ENCODE measurements around the gene KCTD21.

KCTD21 gene

DNA sequence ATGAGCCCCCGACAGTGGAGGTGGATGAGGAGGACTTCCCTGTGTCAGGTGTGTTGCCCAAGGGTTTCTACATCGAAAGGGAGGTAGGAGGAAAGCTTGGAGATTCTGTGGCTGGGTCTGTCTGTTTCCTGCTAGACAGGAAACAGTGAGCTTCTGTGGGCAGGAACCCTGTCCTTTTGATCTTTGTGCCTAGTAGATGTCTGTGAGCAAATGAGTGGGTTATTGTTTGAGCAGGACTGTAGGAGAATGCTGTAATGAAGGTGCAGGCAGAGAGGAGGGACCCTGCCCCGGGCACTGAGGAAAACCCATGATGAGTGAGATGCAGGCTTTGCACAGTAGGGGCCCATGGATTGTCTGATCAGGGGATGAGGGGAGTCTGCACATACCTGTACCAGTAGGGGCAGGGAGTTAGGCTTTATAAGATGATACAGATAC lies 14.3 kb upstream of the KCTD21 start:
- peak in 1 of 3 experiments; percentile 20 for DNase-seq (ENCODE audit: low read depth in 2 of 3, low spot score in 2 of 3)

GRCh38 chr11:78201096-78201818 lies 12.8 kb upstream of the KCTD21 start:
- DNase-seq (ENCODE audit: low read depth in 2 of 3, low spot score in 2 of 3): no peak

DNA sequence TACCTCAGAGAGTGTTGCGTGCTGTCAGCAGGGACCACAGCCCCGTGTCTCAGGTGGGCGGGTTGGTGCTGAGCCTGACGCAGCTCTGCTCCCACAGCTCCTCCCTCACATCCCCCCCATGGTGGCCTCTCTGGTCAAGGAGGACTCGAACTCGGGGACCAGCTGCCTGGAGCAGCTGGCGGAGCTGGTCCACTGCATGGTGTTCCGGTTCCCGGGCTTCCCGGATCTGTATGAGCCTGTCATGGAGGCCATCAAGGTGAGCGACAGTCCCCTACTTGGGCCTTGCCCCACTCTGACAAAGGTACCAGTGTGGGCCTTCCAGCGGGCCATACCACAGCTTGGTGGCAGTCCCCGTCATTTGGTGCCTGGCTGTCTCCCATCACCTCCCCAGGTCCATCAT lies 12.1 kb upstream of the KCTD21 start:
- no peak for DNase-seq (ENCODE audit: low read depth in 2 of 3, low spot score in 2 of 3)

GRCh38 chr11:78200061-78200460 lies 11.6 kb upstream of the KCTD21 start:
- no peak for DNase-seq (ENCODE audit: low read depth in 2 of 3, low spot score in 2 of 3)

DNA sequence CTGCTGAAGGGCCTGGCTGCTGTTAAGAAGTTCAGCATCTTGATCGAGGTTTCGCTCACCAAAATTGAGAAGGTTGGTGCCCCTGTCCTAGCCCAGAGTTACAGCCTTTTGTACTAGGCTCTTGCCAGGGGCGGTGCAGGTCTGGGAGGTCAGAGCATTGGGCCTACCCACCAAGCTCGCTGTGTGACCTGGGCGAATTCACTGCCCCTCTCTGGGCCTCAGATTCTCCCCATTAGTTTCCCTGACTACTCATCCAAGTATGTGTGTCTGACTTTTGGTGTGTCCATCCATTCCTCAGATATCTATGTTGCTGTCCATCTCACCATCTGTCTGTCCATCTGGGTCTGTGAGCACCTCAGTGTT lies 11.2 kb upstream of the KCTD21 start:
- DNase-seq (ENCODE audit: low read depth in 2 of 3, low spot score in 2 of 3): no peak

DNA sequence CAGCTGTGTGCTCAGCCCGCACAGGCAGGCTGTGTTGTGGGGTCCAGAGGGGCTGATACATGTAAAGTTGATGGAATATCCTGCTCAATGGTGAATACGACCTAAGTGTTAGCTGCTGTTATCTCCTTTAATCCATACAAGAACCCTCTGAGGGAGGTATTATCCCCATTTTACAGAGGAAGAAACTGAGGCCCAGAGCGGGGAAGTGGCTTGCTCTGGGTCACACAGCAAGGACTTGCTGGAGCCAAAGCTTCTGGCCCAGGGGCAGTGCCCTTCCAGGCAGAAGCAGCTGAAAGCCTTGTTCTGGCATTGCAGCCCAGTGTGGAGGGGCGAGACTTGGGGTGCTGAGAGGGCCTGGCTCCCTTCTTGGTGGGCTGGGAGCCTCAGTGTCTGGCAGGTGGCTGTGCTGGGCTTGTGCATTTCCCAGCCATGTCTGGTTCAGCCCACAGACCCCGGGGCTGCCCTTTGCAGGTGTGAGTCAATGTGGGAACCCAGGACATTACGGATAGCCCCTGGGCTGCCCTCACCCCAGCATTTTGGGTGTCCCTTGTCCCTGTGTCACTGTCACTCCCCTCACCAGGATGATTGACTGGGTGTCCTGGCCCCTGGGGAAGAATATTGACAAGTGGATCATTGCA lies 10.7 kb upstream of the KCTD21 start:
- DNase-seq (ENCODE audit: low read depth in 2 of 3, low spot score in 2 of 3): no peak

GRCh38 chr11:78197816-78198215 lies 9.4 kb upstream of the KCTD21 start:
- DNase-seq (ENCODE audit: low read depth in 2 of 3, low spot score in 2 of 3): no peak

GRCh38 chr11:78196661-78197091 lies 8.2 kb upstream of the KCTD21 start:
- DNase-seq (ENCODE audit: low read depth in 2 of 3, low spot score in 2 of 3): no peak

GRCh38 chr11:78195917-78196560 lies 7.6 kb upstream of the KCTD21 start:
- no peak for DNase-seq (ENCODE audit: low read depth in 2 of 3, low spot score in 2 of 3)

- DNase-seq (ENCODE audit: low read depth in 2 of 3, low spot score in 2 of 3): no peak
Measured at GRCh38 chr11:78194490-78194889, 6.1 kb upstream of the KCTD21 start.

- DNase-seq (ENCODE audit: low read depth in 2 of 3, low spot score in 2 of 3): no peak
Measured at GRCh38 chr11:78193806-78194205, 5.4 kb upstream of the KCTD21 start.

- no peak for DNase-seq (ENCODE audit: low read depth in 2 of 3, low spot score in 2 of 3)
Measured at GRCh38 chr11:78192911-78193351, 4.5 kb upstream of the KCTD21 start.

GRCh38 chr11:78192223-78192719 lies 3.8 kb upstream of the KCTD21 start:
- DNase-seq (ENCODE audit: low read depth in 2 of 3, low spot score in 2 of 3): no peak

DNA sequence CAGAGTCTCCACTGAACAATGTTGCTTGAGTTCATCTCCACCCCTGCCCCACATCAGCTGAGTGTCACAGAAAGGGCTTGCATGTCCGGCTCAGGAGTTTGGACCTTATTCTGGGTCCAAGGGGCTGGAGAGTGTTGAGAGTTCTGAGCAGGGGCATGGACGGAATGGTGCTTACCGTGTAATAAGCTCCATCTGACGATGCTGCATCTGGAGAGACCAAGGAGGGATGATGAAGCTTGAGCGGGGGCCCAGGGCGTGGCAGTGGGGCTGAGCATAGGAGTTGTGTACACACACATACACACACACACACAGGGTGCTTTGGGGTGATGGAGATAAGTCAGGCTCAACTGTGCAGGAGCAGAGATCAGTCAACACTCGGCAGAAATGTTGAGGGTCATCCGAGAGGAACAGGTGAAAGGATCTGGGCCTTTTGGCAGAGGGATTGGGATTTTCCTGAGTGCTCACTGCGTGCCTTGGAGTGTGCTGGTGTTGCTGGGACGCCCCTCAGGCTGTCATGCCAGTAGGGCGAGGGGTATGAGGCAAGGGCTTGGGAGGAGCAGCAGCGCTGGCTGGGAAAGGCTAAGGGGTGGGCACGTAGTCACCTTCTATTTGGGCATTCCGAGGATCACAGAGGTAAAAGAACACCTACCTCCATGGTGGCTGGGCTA lies 2.6 kb upstream of the KCTD21 start:
- no peak for DNase-seq (ENCODE audit: low read depth in 2 of 3, low spot score in 2 of 3)

DNA sequence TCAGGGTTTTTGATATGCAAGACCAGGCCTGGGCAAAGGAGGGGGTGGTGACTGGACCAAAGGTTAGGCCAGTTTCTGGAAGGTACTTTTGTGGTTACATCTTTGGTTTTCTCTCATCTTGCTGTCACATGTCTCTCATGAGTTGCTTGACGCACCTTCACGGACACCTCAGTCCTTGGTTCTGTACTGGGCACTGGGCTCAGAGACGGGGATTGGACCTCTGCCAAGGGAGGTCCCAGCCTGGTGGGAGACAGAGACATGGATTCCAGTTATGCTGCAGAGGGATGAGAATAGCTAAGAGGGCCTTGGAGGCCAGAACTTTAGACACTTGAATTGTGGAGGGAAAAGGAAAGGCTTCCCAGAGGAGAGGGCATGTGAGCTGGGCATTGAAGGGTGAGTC lies 1.9 kb upstream of the KCTD21 start:
- no peak for DNase-seq (ENCODE audit: low read depth in 2 of 3, low spot score in 2 of 3)

GRCh38 chr11:78189851-78190250 lies 1.4 kb upstream of the KCTD21 start:
- no peak for DNase-seq (ENCODE audit: low read depth in 2 of 3, low spot score in 2 of 3)

DNA sequence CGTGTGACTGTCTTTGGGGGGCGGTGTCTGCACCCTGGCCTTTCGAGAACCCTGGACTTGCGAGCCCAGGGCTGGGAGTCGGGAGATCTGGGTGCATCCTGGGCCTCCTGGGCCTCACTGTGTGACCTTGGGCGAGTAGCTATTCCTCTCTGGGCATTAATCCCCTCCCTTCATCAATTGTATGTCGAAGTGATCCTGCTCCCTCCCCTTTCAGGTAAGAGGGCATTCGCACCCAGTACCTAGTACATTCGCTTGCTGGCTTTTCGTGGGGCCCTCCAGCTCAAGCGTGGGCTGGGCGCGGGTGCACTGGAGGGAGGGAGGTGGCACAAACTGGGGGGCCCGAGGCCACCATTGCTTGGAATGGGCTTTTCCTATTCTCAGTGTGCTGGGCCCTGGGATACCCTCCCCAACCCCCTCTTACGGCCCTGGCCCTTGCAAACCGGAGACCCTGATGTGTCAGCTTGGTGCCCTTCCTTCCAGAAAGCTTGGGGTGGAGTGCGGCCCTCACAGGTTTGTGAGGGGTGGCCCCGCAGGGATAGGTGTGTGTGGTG lies 823 bp upstream of the KCTD21 start:
- DNase-seq (ENCODE audit: low read depth in 2 of 3, low spot score in 2 of 3): no peak

GRCh38 chr11:78187366-78188285 lies 800 bp downstream of the KCTD21 start:
- DNase-seq (ENCODE audit: low read depth in 2 of 3, low spot score in 2 of 3): peak; percentile 58 to 65 (median 58)

GRCh38 chr11:78181185-78181584 lies 7.2 kb downstream of the KCTD21 start:
- DNase-seq (ENCODE audit: low read depth in 2 of 3, low spot score in 2 of 3): no peak

GRCh38 chr11:78180751-78181150 lies 7.7 kb downstream of the KCTD21 start:
- no peak for DNase-seq (ENCODE audit: low read depth in 2 of 3, low spot score in 2 of 3)

Data from activated CD8-positive, alpha-beta memory T cell treated with anti-CD3 and anti-CD28 coated beads for 48 hours (primary cell).